Stimulated activated CD8-positive, alpha-beta memory T cell treated with anti-CD3 and anti-CD28 coated beads, Interleukin-7, amount 100 ng/mL, for 4 hours (primary cell): ENCODE data around the gene TSPAN9.

Source experiments
- DNase-seq, 2 donors: peaks; one replicate each; pipeline ENCODE4 v3.0.0-alpha.2; 2020; ENCODE audit warnings: low read depth in 2 of 2

Gene TSPAN9

GRCh38 chr12:3078086-3078820 is 1.1 kb downstream of the TSPAN9 start:
- no peak for DNase-seq

DNA sequence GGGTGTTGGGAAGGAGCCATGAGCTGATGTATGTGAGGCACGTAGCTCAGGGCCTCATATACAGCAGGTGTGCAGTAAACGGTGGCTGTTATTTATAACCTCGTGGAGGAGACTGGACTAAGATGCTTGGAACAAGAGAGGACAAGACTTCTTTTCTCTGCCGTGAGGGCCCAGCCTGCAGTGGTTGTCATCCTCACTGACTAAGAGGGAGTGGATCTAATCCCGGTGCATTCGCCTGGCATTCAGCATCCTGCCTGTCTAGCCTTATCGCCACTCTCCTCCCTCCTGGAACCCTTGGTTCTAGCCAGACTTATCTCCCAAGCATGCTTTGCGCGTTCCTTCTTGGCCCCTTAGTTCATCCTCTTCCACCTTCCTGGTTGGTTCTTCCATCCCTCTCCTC is 3.9 kb downstream of the TSPAN9 start:
- DNase-seq, result no peak

DNA sequence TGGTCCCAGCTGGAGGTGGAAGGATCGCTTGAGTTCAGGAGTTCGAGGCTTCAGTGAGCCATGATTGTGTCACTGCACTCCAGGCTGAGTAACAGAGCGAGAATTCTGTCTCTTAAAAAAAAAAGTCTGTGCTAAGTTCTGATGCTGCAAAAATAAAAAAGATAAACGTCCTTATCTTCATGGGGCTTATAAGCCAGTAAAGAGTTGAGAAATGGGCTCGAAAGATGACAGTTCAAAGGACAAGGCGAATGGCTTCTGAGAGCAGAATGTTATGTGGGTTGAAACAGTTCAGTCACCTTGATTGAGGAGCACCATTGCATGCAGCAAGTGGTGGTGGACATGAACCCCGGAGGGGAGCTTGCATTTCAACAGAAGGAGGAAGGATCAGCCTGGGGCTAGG is 4.7 kb downstream of the TSPAN9 start:
- no peak for DNase-seq

- DNase-seq, result no peak
Observed at GRCh38 chr12:3083241-3083920, 6.2 kb downstream of the TSPAN9 start.

DNA sequence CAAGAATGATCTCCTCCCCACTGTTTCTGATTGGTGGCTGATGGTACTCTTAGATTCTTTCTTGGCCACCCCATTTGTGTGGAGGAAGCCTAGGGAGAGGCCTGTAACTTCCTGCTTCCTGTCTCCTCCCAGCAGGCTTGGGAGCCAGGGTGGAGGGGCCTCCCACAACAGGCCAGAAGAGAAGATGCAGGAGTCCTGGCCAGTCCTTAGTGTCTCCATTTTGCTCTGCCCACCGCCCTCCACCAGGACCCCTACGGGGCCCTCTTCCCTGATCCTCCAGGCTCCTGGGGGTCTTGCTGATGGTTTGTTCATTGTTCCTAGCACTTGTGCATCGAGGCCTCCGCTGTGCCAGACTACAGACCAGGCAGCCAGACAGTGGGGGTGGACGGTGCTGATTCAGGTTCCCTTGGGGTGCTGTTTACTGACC is 6.8 kb downstream of the TSPAN9 start:
- no peak for DNase-seq

DNA sequence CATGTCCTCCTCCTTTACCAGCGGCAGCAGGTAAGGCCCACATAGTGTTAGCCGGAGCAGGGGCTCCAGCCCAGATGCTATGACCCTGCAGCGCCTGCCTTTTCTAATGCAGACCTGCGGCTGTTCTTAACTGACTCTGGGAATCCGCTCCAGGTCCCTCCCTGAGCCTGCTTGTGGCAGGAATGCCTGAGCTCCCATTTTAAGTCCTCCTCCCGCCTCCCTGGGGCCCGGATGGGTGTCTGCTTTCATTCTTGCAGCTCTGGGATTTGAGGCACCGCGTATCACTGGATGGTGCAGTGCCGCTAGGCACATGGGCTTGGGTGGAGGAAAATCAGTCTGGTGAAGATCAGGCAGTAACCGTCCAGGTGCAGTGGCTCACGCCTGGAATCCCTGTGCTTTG is 7.6 kb downstream of the TSPAN9 start:
- DNase-seq, result no peak

GRCh38 chr12:3085341-3086139 is 8.4 kb downstream of the TSPAN9 start:
- no peak for DNase-seq

GRCh38 chr12:3086211-3086610 is 9.0 kb downstream of the TSPAN9 start:
- DNase-seq, result no peak

GRCh38 chr12:3086729-3087323 is 9.6 kb downstream of the TSPAN9 start:
- DNase-seq, result no peak

DNA sequence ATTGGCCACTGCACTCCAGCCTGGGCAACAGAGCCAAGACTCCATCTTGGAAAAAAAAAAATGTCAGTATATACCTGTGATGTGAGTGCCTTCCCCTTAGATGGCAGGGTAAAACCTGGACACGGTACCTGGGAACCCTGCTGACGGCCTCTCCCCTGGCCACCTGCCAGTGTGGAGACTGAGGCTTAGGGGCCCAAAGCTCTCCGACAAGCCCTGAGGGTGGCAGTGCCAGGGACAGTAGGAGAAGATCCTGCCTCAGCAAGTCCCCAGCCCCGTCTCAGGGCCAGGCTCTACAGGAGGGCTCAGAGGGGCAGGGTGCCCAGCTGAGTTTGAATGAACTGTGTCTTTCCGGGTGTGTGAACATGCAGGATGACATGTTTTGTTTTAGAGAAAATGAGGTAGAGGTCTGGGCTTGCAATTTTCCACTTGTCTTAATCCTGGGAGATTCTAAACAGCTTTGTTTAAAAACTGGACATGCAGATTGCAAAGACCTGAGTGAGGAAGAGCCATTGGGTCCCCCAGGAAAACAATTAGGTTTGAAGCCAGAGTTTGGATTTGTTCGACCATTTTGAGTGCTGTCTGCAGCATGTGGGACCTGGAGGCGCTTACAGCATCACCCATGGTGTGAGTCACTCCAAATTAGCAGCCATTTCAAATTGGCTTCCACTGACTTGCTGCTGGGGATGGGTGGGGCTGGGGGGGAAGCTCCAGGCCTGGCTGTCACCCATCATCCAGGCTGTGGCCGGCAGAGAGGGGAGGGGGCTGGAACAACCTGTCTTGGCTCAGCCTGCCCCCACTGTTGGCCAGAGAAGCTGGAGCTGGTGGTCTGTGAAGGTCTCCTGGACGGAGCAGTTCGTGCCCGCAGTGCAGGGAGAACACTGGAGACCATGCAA is 10.8 kb downstream of the TSPAN9 start:
- DNase-seq, result no peak

DNA sequence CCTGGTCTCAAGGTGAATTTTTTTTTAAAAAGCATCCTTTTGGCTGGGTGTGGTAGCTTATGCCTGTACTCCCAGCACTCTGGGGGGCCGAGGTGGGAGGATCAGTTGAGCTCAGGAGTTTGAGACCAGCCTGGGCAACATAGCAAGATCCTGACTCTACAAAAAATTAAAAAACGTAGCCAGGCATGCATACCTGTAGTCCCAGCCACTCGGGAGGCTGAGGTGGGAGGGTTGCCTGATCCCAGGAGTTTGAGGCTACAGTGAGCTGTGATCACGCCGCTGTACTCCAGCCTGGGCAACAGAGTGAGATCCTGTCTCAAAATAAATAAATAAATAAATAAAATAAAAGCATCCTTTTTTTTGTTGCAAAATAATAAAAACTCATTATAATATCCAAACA is 12.4 kb downstream of the TSPAN9 start:
- DNase-seq, result no peak

GRCh38 chr12:3090240-3091037 is 13.3 kb downstream of the TSPAN9 start:
- no peak for DNase-seq

GRCh38 chr12:3091038-3091319 is 13.8 kb downstream of the TSPAN9 start:
- DNase-seq, result no peak

GRCh38 chr12:3091382-3092241 is 14.4 kb downstream of the TSPAN9 start:
- DNase-seq, result no peak

- no peak for DNase-seq
Observed at GRCh38 chr12:3092764-3093163, 15.6 kb downstream of the TSPAN9 start.

DNA sequence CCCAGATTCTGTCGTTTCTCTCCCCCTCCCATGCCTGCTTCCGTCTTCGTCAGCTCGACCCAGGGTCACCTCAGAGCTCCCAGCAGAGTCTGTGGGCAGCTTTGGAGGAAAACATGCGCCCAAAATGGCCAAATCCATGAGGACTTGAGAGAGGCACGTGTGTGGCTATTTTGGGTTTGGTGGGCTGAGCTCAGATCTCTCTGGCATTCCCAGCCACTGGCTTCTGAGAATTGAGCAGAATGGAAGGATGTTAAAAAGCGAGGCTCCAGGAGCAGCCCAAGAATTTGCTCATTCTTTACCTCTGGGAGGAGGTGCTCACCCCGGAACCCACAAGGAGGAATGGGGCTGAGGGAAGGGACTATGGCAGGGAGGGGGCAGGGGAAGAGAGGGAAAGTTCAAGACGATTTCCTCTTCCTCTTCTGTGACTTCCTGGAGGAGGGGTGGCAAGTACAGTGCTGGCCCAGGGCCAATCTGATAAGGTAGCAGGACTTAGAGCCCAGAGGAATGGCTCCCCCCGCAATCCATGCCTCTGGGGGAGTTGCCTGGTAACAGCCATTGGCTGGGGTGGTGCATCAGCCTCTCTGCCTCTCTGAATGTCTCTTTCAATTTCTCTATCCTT is 20.1 kb downstream of the TSPAN9 start:
- no peak for DNase-seq

DNA sequence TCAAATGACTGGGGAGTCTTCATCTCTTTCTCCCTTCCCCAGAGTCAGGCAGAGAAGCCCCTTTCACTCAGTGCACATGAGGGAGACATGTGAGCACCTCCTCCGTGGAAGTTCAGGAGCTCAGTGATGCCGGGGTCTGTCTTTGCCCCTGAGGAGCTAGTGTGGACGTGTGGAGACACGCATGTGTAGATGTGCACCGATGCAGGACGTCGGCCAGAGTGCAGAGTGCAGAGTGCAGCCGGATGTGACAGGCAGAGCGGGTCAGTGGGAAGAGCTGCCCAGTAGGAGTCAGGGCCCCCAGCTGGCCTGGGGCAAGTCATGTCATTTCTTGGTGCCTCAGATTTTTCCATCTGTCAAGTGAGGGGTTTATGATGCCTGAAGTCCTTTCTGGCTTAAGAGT is 20.7 kb downstream of the TSPAN9 start:
- no peak for DNase-seq

- DNase-seq, result no peak
Observed at GRCh38 chr12:3098436-3098835, 21.3 kb downstream of the TSPAN9 start.

- DNase-seq, result no peak
Observed at GRCh38 chr12:3099146-3099545, 22.0 kb downstream of the TSPAN9 start.
